HepG2 (cell line): ENCODE data around the gene ZNF747. TPM values are rescaled to one million over a fixed set of nuclear protein-coding genes. Genes with fewer than 3 reads are reported as not detected.

Experiments
- CBFB ChIP-seq: sonication (generic); formaldehyde crosslinking; IDR thresholded peaks from 2 replicates; pipeline ENCODE4 v1.4.0; 2020; ENCODE audit warnings: missing genetic modification reagents
- CENPT ChIP-seq: sonication (generic); formaldehyde crosslinking; IDR thresholded peaks from 2 replicates; pipeline ENCODE4 v1.8.0; 2022; ENCODE audit warnings: low read depth, mild to moderate bottlenecking, moderate library complexity, missing genetic modification reagents
- CREBL2 ChIP-seq: sonication (generic); formaldehyde crosslinking; IDR thresholded peaks from 2 replicates; pipeline ENCODE4 v1.8.1; 2023; ENCODE audit warnings: missing genetic modification reagents, mild to moderate bottlenecking, borderline replicate concordance
- ERF ChIP-seq: IDR thresholded peaks from 2 replicates; pipeline ENCODE4 v1.6.1; 2018; ENCODE audit warnings: missing biosample characterization, missing genetic modification reagents
- FOSL1 ChIP-seq: sonication (generic); formaldehyde crosslinking; IDR thresholded peaks from 2 replicates; pipeline ENCODE4 v1.9.0; 2021; ENCODE audit warnings: missing genetic modification reagents, borderline replicate concordance
- GABPB1 ChIP-seq: IDR thresholded peaks from 2 replicates; pipeline ENCODE4 v1.6.1; 2016; ENCODE audit warnings: mild to moderate bottlenecking, missing genetic modification reagents, moderate library complexity, missing compliant biosample characterization
- GATAD2A ChIP-seq: IDR thresholded peaks from 2 replicates; pipeline ENCODE4 v1.6.1; 2016
- HMGXB4 ChIP-seq, 2 experiments: sonication (generic) in 1 of 2; formaldehyde crosslinking in 1 of 2; IDR thresholded peaks; 2 replicates each; pipeline versions ENCODE4 v1.4.0 to v1.6.1; 2018 to 2020; ENCODE audit warnings: missing genetic modification reagents in 2 of 2, borderline replicate concordance in 1 of 2, low read depth in 1 of 2, mild to moderate bottlenecking in 1 of 2, missing biosample characterization in 1 of 2
- MAX ChIP-seq: IDR thresholded peaks from 2 replicates; pipeline ENCODE4 v1.6.1; 2012; ENCODE audit warnings: inconsistent platforms
- POLR2AphosphoS2 ChIP-seq: IDR thresholded peaks from 2 replicates; pipeline ENCODE4 v1.6.1; 2011; ENCODE audit warnings: low read depth, low read length, improper control_type of control experiment
- POLR2G ChIP-seq: fragments of 200-400 bp; formaldehyde crosslinking; IDR thresholded peaks from 2 replicates; pipeline ENCODE4 v1.6.1; 2018; ENCODE audit warnings: mild to moderate bottlenecking, low read depth, low read length, moderate library complexity
- RXRB ChIP-seq: IDR thresholded peaks from 2 replicates; pipeline ENCODE4 v1.6.1; 2016; ENCODE audit warnings: borderline replicate concordance, missing genetic modification reagents, missing compliant biosample characterization
- TP53 ChIP-seq: sonication (generic); formaldehyde crosslinking; conservative IDR thresholded peaks from 2 replicates; pipeline ENCODE4 v1.4.0; 2020; ENCODE audit warnings: missing genetic modification reagents
- ZGPAT ChIP-seq: IDR thresholded peaks from 2 replicates; pipeline ENCODE4 v1.6.1; 2016; ENCODE audit warnings: mild to moderate bottlenecking
- ZNF224 ChIP-seq: sonication (generic); formaldehyde crosslinking; IDR thresholded peaks from 2 replicates; pipeline ENCODE4 v1.5.0; 2020; ENCODE audit warnings: mild to moderate bottlenecking, missing genetic modification reagents
- ZNF292 ChIP-seq: sonication (generic); formaldehyde crosslinking; IDR thresholded peaks from 2 replicates; pipeline ENCODE4 v1.8.1; 2022; ENCODE audit warnings: mild to moderate bottlenecking, low read depth, missing genetic modification reagents, borderline replicate concordance
- ZNF343 ChIP-seq: sonication (generic); formaldehyde crosslinking; IDR thresholded peaks from 2 replicates; pipeline ENCODE4 v1.4.0; 2020; ENCODE audit warnings: mild to moderate bottlenecking, missing genetic modification reagents
- ZNF513 ChIP-seq: sonication (generic); formaldehyde crosslinking; conservative IDR thresholded peaks from 2 replicates; pipeline ENCODE4 v1.5.0; 2020; ENCODE audit warnings: missing genetic modification reagents
- ZUFSP ChIP-seq: sonication (generic); formaldehyde crosslinking; IDR thresholded peaks from 2 replicates; pipeline ENCODE4 v1.9.0; 2021; ENCODE audit warnings: missing genetic modification reagents, mild to moderate bottlenecking, borderline replicate concordance
- polyA plus RNA-seq, 8 experiments: library from polyadenylated mRNA; depleted of rRNA in 3 of 8; stranded (reverse) in 7 of 8; unstranded in 1 of 8; fragments of >200 nt; fragmentation: Illumina TruSeq in 4 of 8; extraction: Trizol in 4 of 8; gene quantifications; 2 replicates each; pipeline versions ENCODE4 v1.2.1 to v1.2.3, GENCODE V29; 2011 to 2016; ENCODE audit warnings: low read depth in 4 of 8, missing spikeins in 1 of 8, mixed read lengths in 1 of 8; ENCODE audit not compliant: insufficient read depth in 1 of 8
- total RNA-seq, 5 experiments: library from RNA; depleted of rRNA; stranded (reverse); fragments of >200 nt; fragmentation: Illumina TruSeq; extraction: Trizol; gene quantifications; 2 replicates each; pipeline ENCODE4 v1.2.3, GENCODE V29; 2016; ENCODE audit warnings: low read depth in 1 of 5

ZNF747 gene
- total and polyA plus RNA-seq, 2 of the 13 experiments (the other 11 are each of a cell fraction or from before 2014, with no cell fraction given) = 7.2 to 10.2 TPM

GRCh38 chr16:30526823-30527634 is 7.6 kb downstream of the ZNF747 start (continued):
- peak; percentile 48; the same call in 1 of the 2 replicates for TF ChIP-seq CBFB
- TF ChIP-seq ZNF292 (CRISPR knock-in tag) = peak; percentile 70; the same call in 1 of the 2 replicates
- no peak for TF ChIP-seq ZNF513 (CRISPR knock-in tag)
- 0 out of 2 replicates have a peak, but pooled peaks have one; percentile 6 for TF ChIP-seq ZNF343 (CRISPR knock-in tag)
- TF ChIP-seq GABPB1 (CRISPR knock-in tag) = peak; percentile 76
- TF ChIP-seq ZNF224 (CRISPR knock-in tag) = peak; percentile 71; the same call in 1 of the 2 replicates
- 0 out of 2 replicates have a peak, but pooled peaks have one; percentile 13 for TF ChIP-seq GATAD2A
- no peak for TF ChIP-seq TP53 (CRISPR knock-in tag)
- peak; percentile 31; the same call in 1 of the 2 replicates for TF ChIP-seq RXRB (CRISPR knock-in tag)
- no peak for TF ChIP-seq POLR2AphosphoS2
- peak; percentile 47 for TF ChIP-seq MAX
- no peak for TF ChIP-seq CENPT (CRISPR knock-in tag)
- TF ChIP-seq CREBL2 (CRISPR knock-in tag) = no peak; the same call in 1 of the 2 replicates
- TF ChIP-seq ERF (CRISPR knock-in tag) = peak; percentile 11; the same call in 1 of the 2 replicates
- peak; percentile 51 to 81; a peak in 2 of 4 replicates for TF ChIP-seq HMGXB4 (CRISPR knock-in tag; IDR thresholded peaks at IDR 0.05; ENCODE audit: borderline replicate concordance in 1 of 2, low read depth in 1 of 2)
- peak; percentile 73 for TF ChIP-seq ZGPAT (CRISPR knock-in tag)
- TF ChIP-seq FOSL1 (CRISPR knock-in tag) = no peak
- peak; percentile 91 for TF ChIP-seq POLR2G
- no peak for TF ChIP-seq ZUFSP (CRISPR knock-in tag)
